OCI-LY3 (cell line): ENCODE data around the gene RREB1.

Experiments
- CTCF ChIP-seq: fragments of 200-600, 300-600 bp; sonication (generic); IDR thresholded peaks from 2 replicates; pipeline ENCODE4 v1.5.1; 2014; ENCODE audit warnings: antibody characterized with exemption, low read length, low read depth
- EZH2phosphoT487 ChIP-seq: fragments of 200-600 bp; shearing (Covaris generic); IDR thresholded peaks from 2 replicates; pipeline ENCODE4 v1.6.1; 2018; ENCODE audit warnings: antibody characterized with exemption, mixed run types, low read depth

GRCh38 chr6:7292596-7293255 is 185.0 kb downstream of the RREB1 start:
- TF ChIP-seq CTCF (no peak), EZH2phosphoT487 (no peak)
